HG02571 (cell line): ENCODE measurements around the gene ABCA7.

Source experiments
- ATAC-seq: cut with Tn5 transposase; IDR thresholded peaks from one replicate; pipeline ENCODE4 v1.9.1; 2021; ENCODE audit warnings: mild to moderate bottlenecking, moderate library complexity; ENCODE audit not compliant: unreplicated experiment

The ABCA7 gene

GRCh38 chr19:1055886-1056620 lies 16.1 kb downstream of the ABCA7 start:
- no peak for ATAC-seq

- no peak for ATAC-seq
These were observed 17.4 kb downstream of the ABCA7 start for GRCh38 chr19:1057176-1057855.

DNA sequence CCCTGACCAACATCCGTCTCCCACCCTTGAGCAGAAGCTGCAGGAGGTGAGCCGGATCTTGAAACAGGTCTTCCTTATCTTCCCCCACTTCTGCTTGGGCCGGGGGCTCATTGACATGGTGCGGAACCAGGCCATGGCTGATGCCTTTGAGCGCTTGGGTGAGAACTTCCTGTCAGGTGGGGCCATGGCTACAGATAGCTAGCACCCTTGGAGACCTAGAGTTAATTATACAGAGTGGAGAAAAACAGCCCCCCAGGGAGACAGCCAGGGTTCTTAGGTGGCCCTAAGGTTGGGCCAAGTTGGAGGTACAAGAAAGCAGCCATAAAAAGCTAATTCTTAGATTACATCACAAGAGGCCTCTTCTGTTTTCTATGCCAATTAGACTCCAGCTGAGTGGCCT lies 18.2 kb downstream of the ABCA7 start:
- no peak for ATAC-seq

GRCh38 chr19:1060689-1061088 lies 20.8 kb downstream of the ABCA7 start:
- no peak for ATAC-seq

- no peak for ATAC-seq
These were observed 22.1 kb downstream of the ABCA7 start for GRCh38 chr19:1061987-1062386.

GRCh38 chr19:1062387-1063029 lies 22.6 kb downstream of the ABCA7 start:
- ATAC-seq, result no peak

- no peak for ATAC-seq
These were observed 23.4 kb downstream of the ABCA7 start for GRCh38 chr19:1063030-1063908.

- ATAC-seq, result no peak
These were observed 24.2 kb downstream of the ABCA7 start for GRCh38 chr19:1063909-1064660.

DNA sequence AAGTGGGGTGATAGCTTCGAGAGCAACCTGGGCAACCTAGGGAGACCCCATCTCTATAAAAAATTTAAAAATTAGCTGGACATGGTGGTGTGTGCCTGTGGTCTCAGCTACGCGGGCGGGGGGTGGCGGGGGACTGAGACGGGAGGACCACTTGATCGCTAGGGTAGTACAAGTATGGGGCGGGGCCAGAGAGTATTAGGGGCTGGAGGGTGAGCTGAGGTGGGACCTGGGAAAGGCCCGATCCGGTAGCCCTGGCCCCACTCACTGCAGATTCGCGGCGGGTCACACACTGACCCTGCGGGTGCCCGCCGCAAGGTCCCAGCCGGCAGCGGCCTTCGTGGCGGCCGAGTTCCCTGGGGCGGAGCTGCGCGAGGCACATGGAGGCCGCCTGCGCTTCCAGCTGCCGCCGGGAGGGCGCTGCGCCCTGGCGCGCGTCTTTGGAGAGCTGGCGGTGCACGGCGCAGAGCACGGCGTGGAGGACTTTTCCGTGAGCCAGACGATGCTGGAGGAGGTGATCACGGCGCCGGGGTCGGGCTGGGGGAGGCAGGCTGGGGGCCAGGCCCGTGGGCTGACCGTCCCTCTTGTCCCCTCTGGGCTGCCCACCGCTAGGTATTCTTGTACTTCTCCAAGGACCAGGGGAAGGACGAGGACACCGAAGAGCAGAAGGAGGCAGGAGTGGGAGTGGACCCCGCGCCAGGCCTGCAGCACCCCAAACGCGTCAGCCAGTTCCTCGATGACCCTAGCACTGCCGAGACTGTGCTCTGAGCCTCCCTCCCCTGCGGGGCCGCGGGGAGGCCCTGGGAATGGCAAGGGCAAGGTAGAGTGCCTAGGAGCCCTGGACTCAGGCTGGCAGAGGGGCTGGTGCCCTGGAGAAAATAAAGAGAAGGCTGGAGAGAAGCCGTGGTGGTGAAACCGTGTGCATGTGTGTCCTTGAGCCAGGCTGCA lies 25.0 kb downstream of the ABCA7 start:
- no peak for ATAC-seq

- ATAC-seq, result no peak
These were observed 25.8 kb downstream of the ABCA7 start for GRCh38 chr19:1065606-1066109.

DNA sequence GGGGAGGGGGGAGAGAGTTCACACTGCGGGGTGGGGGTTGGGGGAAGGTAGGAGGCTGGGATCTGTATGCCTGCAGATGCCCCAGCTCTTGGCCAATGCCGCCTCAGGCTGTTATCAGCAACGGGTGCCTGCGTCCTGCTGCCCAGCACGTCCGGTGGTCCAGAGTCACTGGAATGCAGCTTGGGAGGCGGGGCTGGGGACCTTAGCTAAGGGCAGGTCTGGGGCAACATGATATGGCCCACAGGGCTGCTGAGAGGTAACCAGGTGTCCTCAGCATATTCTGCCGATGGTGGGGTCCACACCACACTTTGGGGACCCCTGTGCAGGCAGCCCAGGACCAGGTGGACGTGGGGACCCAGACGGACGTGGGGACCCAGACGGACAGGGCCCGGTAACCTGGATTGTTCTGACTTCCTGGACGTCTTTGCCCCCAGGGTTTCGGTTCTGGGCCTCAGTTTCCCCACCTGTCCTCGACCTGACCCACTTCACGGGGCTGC lies 26.4 kb downstream of the ABCA7 start:
- ATAC-seq, result no peak

GRCh38 chr19:1066748-1067340 lies 26.9 kb downstream of the ABCA7 start, which contains the start of gene ARHGAP45:
Gene ARHGAP45 (plus strand): TSS chr19:1067167. CDS start chr19:1067406, 239 bp downstream.
- no peak for ATAC-seq

- ATAC-seq, result no peak
These were observed 27.5 kb downstream of the ABCA7 start for GRCh38 chr19:1067341-1067957.

- ATAC-seq, result no peak
These were observed 28.4 kb downstream of the ABCA7 start for GRCh38 chr19:1068009-1069001.

GRCh38 chr19:1069009-1069779 lies 29.3 kb downstream of the ABCA7 start:
- ATAC-seq, result no peak

DNA sequence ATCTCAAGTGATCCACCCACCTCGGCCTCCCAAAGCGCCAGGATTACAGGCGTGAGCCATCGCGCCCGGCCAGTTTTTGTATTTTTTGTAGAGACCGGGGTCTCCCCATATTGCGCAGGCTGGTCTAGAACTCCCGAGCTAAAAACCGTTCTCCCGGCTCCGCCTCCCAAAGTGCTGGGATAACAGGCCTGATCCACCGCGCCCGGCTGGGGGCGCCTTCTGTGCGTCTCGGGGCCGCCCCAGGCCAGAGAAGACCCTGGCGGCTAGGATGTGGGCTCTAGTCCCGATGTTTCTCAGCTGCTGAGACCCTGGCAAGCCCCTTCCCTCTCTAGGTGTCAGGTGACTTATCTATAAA lies 30.6 kb downstream of the ABCA7 start:
- ATAC-seq, result no peak
